NCI-H2107 treated with DMSO at 0.1 percent for 48 hours (cell line): ENCODE measurements around the gene CADM1.

Experiments
- DNase-seq: peaks from one replicate; lab custom pipeline; 2025; ENCODE audit not compliant: unreplicated experiment; lab: John Stamatoyannopoulos, UW

The CADM1 gene

GRCh38 chr11:115190196-115190595, 314.0 kb downstream of the CADM1 start:
- no peak for DNase-seq

- DNase-seq: no peak
These were observed 315.3 kb downstream of the CADM1 start for GRCh38 chr11:115188898-115189278.

DNA sequence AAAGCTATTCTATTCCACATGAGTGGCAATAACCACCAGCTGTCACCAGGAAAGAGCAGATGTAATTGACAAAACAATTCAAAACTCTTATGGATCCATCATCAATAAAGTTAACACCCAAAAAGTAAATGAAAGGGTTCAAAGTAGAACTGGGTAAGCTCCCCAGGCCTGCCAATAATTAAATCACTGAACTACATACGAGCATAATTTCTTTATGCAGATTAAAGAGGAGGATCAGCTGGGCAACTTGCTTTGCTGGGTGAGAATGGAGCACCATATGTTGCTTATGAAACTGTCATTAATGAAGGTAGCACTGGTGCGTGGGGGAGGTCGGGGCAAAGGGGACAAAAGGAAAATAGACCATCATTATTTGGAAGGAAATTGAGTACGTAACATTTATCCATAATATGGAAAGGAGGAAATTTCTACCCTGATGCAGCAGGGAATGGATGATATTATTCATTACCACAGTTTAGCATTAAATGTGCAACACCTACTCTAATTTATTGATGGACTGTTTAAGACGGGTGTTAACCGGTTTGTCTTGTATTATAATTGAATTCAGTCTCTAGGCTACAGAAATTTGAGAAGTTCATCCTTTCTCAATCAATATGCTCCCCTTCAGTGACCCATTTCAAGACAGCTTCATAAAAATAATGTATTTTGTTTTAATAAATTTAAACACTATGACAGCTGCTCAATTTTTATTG, 315.9 kb downstream of the CADM1 start:
- DNase-seq: no peak

DNA sequence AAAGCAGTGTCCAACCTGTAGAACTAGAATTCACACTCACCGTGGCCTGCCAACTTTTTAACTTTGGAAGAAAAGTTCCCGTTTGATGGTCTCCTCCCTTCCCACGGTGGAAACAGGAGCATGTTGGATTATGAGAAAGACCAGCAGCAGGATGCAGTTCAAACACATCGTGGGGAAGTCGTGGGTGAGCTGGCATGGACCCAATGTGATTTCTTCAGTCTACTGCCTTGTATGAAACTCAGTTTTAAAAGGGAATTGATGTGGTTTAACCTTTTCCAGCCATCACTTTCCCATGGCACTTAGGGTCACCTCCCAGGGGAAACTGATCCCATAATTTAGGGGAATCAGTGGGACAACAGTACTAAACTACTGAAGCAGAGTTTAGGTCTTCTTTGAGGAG, 318.3 kb downstream of the CADM1 start:
- no peak for DNase-seq

GRCh38 chr11:115185507-115185906, 318.7 kb downstream of the CADM1 start:
- DNase-seq: no peak

DNA sequence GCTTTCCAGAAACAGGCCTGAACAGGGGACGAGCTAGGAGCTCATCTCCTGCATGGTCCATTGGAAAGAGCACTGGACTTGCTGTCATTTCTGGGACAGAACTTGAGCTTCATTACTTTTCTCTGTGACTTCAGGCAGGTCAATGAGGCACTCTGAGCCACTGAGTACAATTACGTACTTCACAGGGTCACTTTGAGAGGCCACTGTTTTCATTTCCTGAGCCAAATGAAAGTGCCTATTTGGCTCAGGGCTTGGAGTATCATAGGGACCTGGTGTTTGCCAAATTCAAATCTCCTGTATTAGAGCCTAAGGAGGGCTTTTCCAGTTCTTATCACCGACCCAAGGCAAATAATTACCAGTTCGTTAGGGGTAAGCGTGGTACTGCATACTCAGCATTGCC, 319.3 kb downstream of the CADM1 start:
- no peak for DNase-seq

DNA sequence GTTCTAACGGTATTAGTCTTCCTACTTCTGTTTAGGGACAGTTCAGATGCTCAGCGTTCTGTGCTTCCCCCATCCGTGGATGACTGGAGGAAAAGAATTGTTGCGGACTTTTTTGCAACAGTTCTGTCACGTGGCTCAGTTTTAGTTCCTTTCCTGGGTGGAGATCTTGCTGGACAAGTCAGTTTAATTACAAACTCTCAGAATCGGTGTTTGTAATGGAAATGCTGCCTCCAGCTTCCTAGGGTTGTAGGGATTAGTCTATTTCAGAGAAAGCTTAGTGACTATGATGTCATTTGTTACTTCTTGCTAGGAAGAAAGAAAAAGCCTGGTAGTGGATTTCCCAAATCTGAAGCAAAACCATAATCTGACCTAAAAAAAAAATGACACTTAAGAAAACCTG, 320.4 kb downstream of the CADM1 start:
- DNase-seq: no peak

- no peak for DNase-seq
These were observed 321.1 kb downstream of the CADM1 start for GRCh38 chr11:115183136-115183535.

- no peak for DNase-seq
These were observed 321.8 kb downstream of the CADM1 start for GRCh38 chr11:115182282-115182955.

DNA sequence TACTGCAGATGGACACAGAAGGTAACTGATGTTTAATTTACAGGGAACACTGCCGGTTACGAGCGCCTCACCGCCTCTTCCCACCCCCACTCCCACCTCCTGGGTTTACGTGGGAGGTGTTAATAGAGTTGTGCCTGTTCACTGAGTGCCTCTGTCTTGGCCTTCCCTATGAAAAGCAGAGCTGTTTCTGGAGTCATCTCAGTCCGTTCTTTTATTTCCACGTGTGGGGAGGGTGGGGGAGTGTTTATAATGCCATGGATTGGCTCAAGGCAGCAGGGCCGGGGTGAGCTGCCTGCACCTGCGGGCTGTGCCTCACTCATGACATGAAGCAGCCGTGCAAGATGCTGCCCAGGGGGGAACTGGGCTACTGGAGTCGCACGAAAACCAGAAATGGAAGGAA, 322.7 kb downstream of the CADM1 start:
- DNase-seq: no peak

GRCh38 chr11:115180272-115180671, 323.9 kb downstream of the CADM1 start:
- DNase-seq: no peak

DNA sequence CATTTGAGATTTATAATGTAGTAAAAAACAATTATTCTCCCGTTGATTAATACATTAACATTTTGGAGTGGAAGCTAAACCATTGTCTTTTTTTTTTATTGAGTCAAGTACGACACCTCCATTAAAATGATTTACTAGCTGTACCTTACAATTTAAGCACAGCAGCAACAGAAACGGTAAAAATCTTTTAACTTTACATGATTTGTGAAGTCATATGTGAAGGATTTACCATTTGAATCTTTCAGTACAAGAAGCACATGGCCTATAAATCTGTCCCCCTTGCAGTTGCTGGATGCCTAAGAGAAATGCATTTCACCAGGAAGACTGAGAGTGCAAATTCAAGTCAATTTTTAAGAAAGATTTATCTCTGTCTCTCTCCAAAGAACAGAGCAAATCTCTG, 324.6 kb downstream of the CADM1 start:
- no peak for DNase-seq

DNA sequence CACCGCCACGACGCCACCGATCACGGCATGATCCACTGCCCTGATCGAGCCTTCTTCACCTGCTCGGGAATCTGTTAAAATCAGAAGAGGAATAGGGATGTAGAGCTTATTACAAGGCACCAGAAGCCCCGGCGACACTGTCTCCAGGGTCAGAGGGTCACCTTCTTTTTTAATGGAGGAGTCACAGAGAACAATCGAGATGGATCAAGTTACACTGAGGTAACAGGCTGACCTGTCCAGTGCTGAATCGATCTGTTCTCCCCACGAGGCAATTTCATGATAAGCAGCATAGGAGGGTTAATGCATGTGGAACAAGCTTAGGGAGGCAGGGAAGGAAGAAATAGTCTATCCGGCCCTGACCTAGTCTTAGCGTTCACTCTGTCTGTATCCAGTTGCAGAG, 325.5 kb downstream of the CADM1 start:
- DNase-seq: no peak

- no peak for DNase-seq
These were observed 331.1 kb downstream of the CADM1 start for GRCh38 chr11:115173136-115173535.

- DNase-seq: no peak
These were observed 333.9 kb downstream of the CADM1 start for GRCh38 chr11:115170133-115170815.

DNA sequence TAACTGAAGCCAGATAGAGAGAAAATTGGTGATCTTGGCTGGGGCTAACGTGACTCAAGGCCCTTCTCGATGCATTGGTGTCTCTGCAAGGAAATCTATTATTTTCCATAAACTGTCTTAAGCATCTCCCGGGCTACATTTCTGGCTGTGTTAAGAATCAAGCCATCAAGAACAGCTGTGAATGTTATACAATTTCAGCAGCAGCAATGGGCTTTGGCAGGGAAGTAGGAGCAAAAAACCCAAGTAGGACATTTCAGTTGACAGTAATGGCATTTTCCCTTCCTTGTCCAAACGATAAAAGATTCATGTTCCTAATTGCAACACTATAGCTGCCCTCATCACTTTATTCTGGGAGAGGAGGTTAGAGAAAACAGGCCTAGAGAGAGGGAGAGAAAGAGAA, 335.0 kb downstream of the CADM1 start:
- no peak for DNase-seq

DNA sequence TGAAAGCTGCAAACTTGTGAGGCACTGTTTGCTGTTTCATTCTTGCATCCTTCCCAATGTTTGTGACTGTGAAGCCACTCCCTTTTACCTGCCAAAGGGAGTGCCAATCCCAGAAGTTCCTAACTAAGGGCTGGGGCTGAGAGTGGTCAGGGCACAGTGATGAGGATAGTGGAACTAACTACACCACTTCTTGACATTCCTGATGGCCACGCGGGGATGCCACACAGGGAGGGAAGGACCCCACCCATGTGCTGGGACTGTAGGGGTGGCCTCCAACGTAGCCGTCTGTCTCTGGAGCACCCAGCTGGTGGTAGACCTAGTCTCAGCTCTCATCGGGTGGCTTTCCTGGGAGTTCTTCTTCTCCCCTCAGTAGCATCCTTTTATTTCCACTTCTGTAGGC, 335.5 kb downstream of the CADM1 start:
- DNase-seq: no peak

DNA sequence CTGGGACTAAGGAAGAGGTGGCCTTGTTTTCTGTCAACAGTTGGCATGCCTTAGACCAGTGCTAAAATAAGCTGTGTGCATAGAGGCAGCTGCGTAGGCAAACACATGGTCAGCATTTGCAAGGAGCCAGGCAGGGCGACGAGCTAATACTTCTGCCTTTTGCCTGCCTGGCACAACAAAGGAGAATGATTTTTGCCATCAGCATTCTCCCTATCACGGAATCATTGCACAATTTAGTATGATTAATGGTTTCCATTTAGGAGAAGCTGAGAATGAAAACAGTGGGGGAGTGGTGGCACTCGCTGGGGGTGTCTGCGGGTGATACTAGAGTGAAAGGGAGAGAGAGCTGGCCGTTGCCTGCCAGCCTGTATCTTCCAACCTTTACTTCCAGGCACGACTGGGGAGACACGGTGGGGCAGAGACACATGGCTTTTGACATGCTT, 336.0 kb downstream of the CADM1 start:
- peak; percentile 32 for DNase-seq

- DNase-seq: peak; percentile 24
These were observed 336.8 kb downstream of the CADM1 start for GRCh38 chr11:115167456-115167855.

- no peak for DNase-seq
These were observed 337.4 kb downstream of the CADM1 start for GRCh38 chr11:115166820-115167219.

- peak; percentile 47 for DNase-seq
These were observed 339.4 kb downstream of the CADM1 start for GRCh38 chr11:115164774-115165173.

GRCh38 chr11:115162919-115163318, 341.3 kb downstream of the CADM1 start:
- DNase-seq: no peak
